ENCODE measurements around the gene CT83.

CT83 gene

DNA sequence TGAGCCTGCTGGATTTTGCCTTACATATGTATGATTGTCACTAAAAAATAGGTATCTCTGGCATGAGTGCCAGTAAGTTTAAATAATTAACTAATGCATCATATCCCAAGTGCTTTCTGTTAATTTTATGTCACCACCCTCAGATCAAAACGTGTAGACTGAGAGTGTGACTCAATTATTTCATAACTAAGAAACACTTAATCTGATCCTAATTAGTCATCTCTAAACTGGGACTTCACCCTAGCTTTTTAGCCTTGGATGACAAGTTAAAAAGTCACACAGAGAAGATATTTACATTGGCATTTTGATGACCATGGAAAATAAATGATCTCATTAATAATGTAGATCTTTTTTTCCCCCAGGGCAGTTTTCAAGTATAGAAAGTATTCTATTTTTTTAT is 49.5 kb downstream of the CT83 start:
- no peaks in the 10 kb centered on the region for H3K9me3 ChIP-seq (ENCODE audit: control insufficient read depth, low read length)
- no peak overlapping the region for H3K27ac ChIP-seq (ENCODE audit: low read depth, low read length, severe bottlenecking)
- H3K4me3 ChIP-seq (ENCODE audit: extremely low read depth, insufficient read depth, low read length, poor library complexity, severe bottlenecking) = no peak overlapping the region
- H3K36me3 ChIP-seq (ENCODE audit: control insufficient read depth, insufficient read depth, low read length) = no peaks in the 10 kb centered on the region
- no peaks in the 10 kb centered on the region for H3K4me1 ChIP-seq (ENCODE audit: control insufficient read depth, insufficient read depth, low read length, poor library complexity, severe bottlenecking)
- no CpG with 5 or more reads among the region's 1 CpG for WGBS, 2 experiments (ENCODE audit: insufficient coverage in 2 of 2)
